Memory B cell (primary cell): ENCODE measurements around the gene GRIK4.

Experiments used
- ATAC-seq: fragments of 150-1000 bp; cut with Tn5 transposase; 2 replicates; pipeline ENCODE4 v1.10.0; 2021; ENCODE audit warnings: low read depth, mild to moderate bottlenecking, moderate library complexity
- DNase-seq, 2 donors: peaks; one replicate each; pipeline ENCODE4 v3.0.0; 2022; ENCODE audit warnings: low spot score in 2 of 2
- H3K27ac Mint-ChIP-seq: one replicate; pipeline ENCODE4 v1.8.0; 2022; ENCODE audit warnings: mild to moderate bottlenecking, moderate library complexity, mixed read lengths
- H3K27me3 Mint-ChIP-seq: one replicate; pipeline ENCODE4 v1.8.0; 2022; ENCODE audit warnings: mixed read lengths
- H3K36me3 Mint-ChIP-seq: one replicate; pipeline ENCODE4 v1.8.0; 2022; ENCODE audit warnings: mild to moderate bottlenecking, mixed read lengths
- H3K4me1 Mint-ChIP-seq: one replicate; pipeline ENCODE4 v1.8.0; 2022; ENCODE audit warnings: mixed read lengths
- H3K4me3 Mint-ChIP-seq: one replicate; pipeline ENCODE4 v1.8.0; 2022; ENCODE audit warnings: mild to moderate bottlenecking, moderate library complexity, mixed read lengths
- H3K9me3 Mint-ChIP-seq: one replicate; pipeline ENCODE4 v1.8.0; 2022; ENCODE audit warnings: mixed read lengths

GRIK4 gene

GRCh38 chr11:120543521-120544215 lies 32.1 kb downstream of the GRIK4 start:
- H3K4me3 Mint-ChIP-seq: no peak overlapping the region
- peaks cover 2% of the 10 kb centered on the region for H3K9me3 Mint-ChIP-seq
- ATAC-seq (no peak), DNase-seq (no peak)
- H3K36me3 Mint-ChIP-seq: no peaks in the 10 kb centered on the region
- peaks cover 3% of the 10 kb centered on the region for H3K27me3 Mint-ChIP-seq
- H3K4me1 Mint-ChIP-seq: peaks cover 29% of the 10 kb centered on the region
- H3K27ac Mint-ChIP-seq: no peak overlapping the region

- Mint-ChIP-seq H3K4me1 (peaks cover 25% of the 10 kb centered on the region), H3K27me3 (peaks cover 12% of the 10 kb centered on the region), H3K9me3 (peaks cover 2% of the 10 kb centered on the region), H3K4me3 (peak overlapping the region; percentile 56), H3K36me3 (no peaks in the 10 kb centered on the region), H3K27ac (no peak overlapping the region)
- DNase-seq (peak in 1 of 2 donors; percentile 9), ATAC-seq (peak; percentile 92)
Observed at GRCh38 chr11:120545813-120546212, 34.3 kb downstream of the GRIK4 start.

- Mint-ChIP-seq H3K4me1 (peaks cover 25% of the 10 kb centered on the region), H3K27me3 (peaks cover 13% of the 10 kb centered on the region), H3K36me3 (no peaks in the 10 kb centered on the region), H3K27ac (no peak overlapping the region), H3K4me3 (no peak overlapping the region), H3K9me3 (peaks cover 2% of the 10 kb centered on the region)
- ATAC-seq (no peak), DNase-seq (no peak)
Observed at GRCh38 chr11:120546312-120547205, 35.0 kb downstream of the GRIK4 start.

GRCh38 chr11:120547316-120547715 lies 35.8 kb downstream of the GRIK4 start:
- H3K9me3 Mint-ChIP-seq: no peaks in the 10 kb centered on the region
- ATAC-seq (no peak), DNase-seq (no peak)
- H3K27ac Mint-ChIP-seq: peak overlapping the region; percentile 0
- peaks cover 13% of the 10 kb centered on the region for H3K27me3 Mint-ChIP-seq
- peaks cover 25% of the 10 kb centered on the region for H3K4me1 Mint-ChIP-seq
- H3K36me3 Mint-ChIP-seq: no peaks in the 10 kb centered on the region
- H3K4me3 Mint-ChIP-seq: no peak overlapping the region

GRCh38 chr11:120547811-120548681 lies 36.5 kb downstream of the GRIK4 start:
- no peak overlapping the region for H3K27ac Mint-ChIP-seq

GRCh38 chr11:120548682-120549209 lies 37.2 kb downstream of the GRIK4 start:
- H3K36me3 Mint-ChIP-seq: no peaks in the 10 kb centered on the region
- H3K9me3 Mint-ChIP-seq: no peaks in the 10 kb centered on the region
- peaks cover 13% of the 10 kb centered on the region for H3K27me3 Mint-ChIP-seq
- DNase-seq: no peak
- H3K4me1 Mint-ChIP-seq: peaks cover 22% of the 10 kb centered on the region
- no peak overlapping the region for H3K27ac Mint-ChIP-seq
- ATAC-seq: no peak
- no peak overlapping the region for H3K4me3 Mint-ChIP-seq

More at GRCh38 chr11:120547811-120548681, 36.5 kb downstream of the GRIK4 start:
- no peak for ATAC-seq
- Mint-ChIP-seq H3K4me3 (no peak overlapping the region), H3K4me1 (peaks cover 22% of the 10 kb centered on the region), H3K27me3 (peaks cover 13% of the 10 kb centered on the region), H3K9me3 (no peaks in the 10 kb centered on the region), H3K36me3 (no peaks in the 10 kb centered on the region)
- DNase-seq: no peak

- Mint-ChIP-seq H3K4me3 (no peak overlapping the region), H3K36me3 (no peaks in the 10 kb centered on the region), H3K27me3 (peaks cover 13% of the 10 kb centered on the region), H3K9me3 (no peaks in the 10 kb centered on the region), H3K27ac (no peak overlapping the region), H3K4me1 (peaks cover 20% of the 10 kb centered on the region)
- ATAC-seq (no peak), DNase-seq (no peak)
Observed at GRCh38 chr11:120549346-120549745, 37.8 kb downstream of the GRIK4 start.

- Mint-ChIP-seq H3K36me3 (no peaks in the 10 kb centered on the region), H3K4me1 (peaks cover 18% of the 10 kb centered on the region), H3K9me3 (no peaks in the 10 kb centered on the region), H3K27ac (no peak overlapping the region), H3K27me3 (peaks cover 13% of the 10 kb centered on the region), H3K4me3 (no peak overlapping the region)
- no peak for ATAC-seq
- no peak for DNase-seq
Observed at GRCh38 chr11:120550007-120550406, 38.5 kb downstream of the GRIK4 start.

GRCh38 chr11:120551191-120551590 lies 39.6 kb downstream of the GRIK4 start:
- H3K4me3 Mint-ChIP-seq: no peak overlapping the region
- no peaks in the 10 kb centered on the region for H3K36me3 Mint-ChIP-seq
- H3K27me3 Mint-ChIP-seq: peaks cover 16% of the 10 kb centered on the region
- ATAC-seq (no peak), DNase-seq (no peak)
- no peak overlapping the region for H3K27ac Mint-ChIP-seq
- peaks cover 11% of the 10 kb centered on the region for H3K4me1 Mint-ChIP-seq
- no peaks in the 10 kb centered on the region for H3K9me3 Mint-ChIP-seq

- Mint-ChIP-seq H3K4me3 (no peak overlapping the region), H3K27me3 (peaks cover 15% of the 10 kb centered on the region), H3K36me3 (no peaks in the 10 kb centered on the region), H3K4me1 (peaks cover 2% of the 10 kb centered on the region), H3K27ac (no peak overlapping the region), H3K9me3 (no peaks in the 10 kb centered on the region)
- ATAC-seq: no peak
- DNase-seq: no peak
Observed at GRCh38 chr11:120554766-120555432, 43.4 kb downstream of the GRIK4 start.

GRCh38 chr11:120555433-120555773 lies 43.9 kb downstream of the GRIK4 start:
- peaks cover 2% of the 10 kb centered on the region for H3K4me1 Mint-ChIP-seq

GRCh38 chr11:120556797-120557196 lies 45.2 kb downstream of the GRIK4 start:
- Mint-ChIP-seq H3K4me3 (no peak overlapping the region), H3K4me1 (peaks cover 2% of the 10 kb centered on the region), H3K36me3 (no peaks in the 10 kb centered on the region), H3K27ac (no peak overlapping the region), H3K27me3 (peaks cover 9% of the 10 kb centered on the region), H3K9me3 (no peaks in the 10 kb centered on the region)
- no peak for ATAC-seq
- DNase-seq: no peak

More at GRCh38 chr11:120555433-120555773, 43.9 kb downstream of the GRIK4 start:
- Mint-ChIP-seq H3K27me3 (peaks cover 12% of the 10 kb centered on the region), H3K36me3 (no peaks in the 10 kb centered on the region), H3K4me3 (no peak overlapping the region), H3K27ac (no peak overlapping the region), H3K9me3 (no peaks in the 10 kb centered on the region)
- ATAC-seq: no peak
- no peak for DNase-seq

- no peaks in the 10 kb centered on the region for H3K9me3 Mint-ChIP-seq
- no peaks in the 10 kb centered on the region for H3K36me3 Mint-ChIP-seq
- peaks cover 20% of the 10 kb centered on the region for H3K27me3 Mint-ChIP-seq
- peaks cover 2% of the 10 kb centered on the region for H3K4me1 Mint-ChIP-seq
- DNase-seq (no peak), ATAC-seq (no peak)
- no peak overlapping the region for H3K27ac Mint-ChIP-seq
- H3K4me3 Mint-ChIP-seq: no peak overlapping the region
Observed at GRCh38 chr11:120558744-120559431, 47.3 kb downstream of the GRIK4 start.
